H9 (cell line): ENCODE measurements around the gene APOC1. TPM values are rescaled to one million over a fixed set of nuclear protein-coding genes. Genes with fewer than 3 reads are reported as not detected.

Experiments used
- DNase-seq: peaks from one replicate; pipeline ENCODE4 v3.0.0-alpha.2; 2017
- H2AFZ ChIP-seq: one replicate; pipeline ENCODE4 v1.6.1; 2013; ENCODE audit warnings: mild to moderate bottlenecking, low read length, control low read depth, moderate library complexity
- H2AK5ac ChIP-seq: 2 replicates; pipeline ENCODE4 v1.6.1; 2013; ENCODE audit warnings: low read length, control low read depth, mixed read lengths; ENCODE audit not compliant: insufficient read length
- H2BK120ac ChIP-seq: one replicate; pipeline ENCODE4 v1.6.1; 2013; ENCODE audit warnings: low read depth, mild to moderate bottlenecking, low read length, control low read depth, inconsistent platforms; ENCODE audit not compliant: poor library complexity, severe bottlenecking
- H2BK12ac ChIP-seq: 2 replicates; pipeline ENCODE4 v1.6.1; 2013; ENCODE audit warnings: low read length, control low read depth, mixed read lengths, low read depth; ENCODE audit not compliant: insufficient read length
- H2BK15ac ChIP-seq: 2 replicates; pipeline ENCODE4 v1.6.1; 2013; ENCODE audit warnings: low read depth, low read length, control low read depth
- H2BK20ac ChIP-seq: one replicate; pipeline ENCODE4 v1.6.1; 2013; ENCODE audit warnings: low read depth, mild to moderate bottlenecking, low read length, control low read depth, inconsistent platforms; ENCODE audit not compliant: poor library complexity, severe bottlenecking
- H2BK5ac ChIP-seq: 2 replicates; pipeline ENCODE4 v1.6.1; 2013; ENCODE audit warnings: low read length, control low read depth, mixed read lengths; ENCODE audit not compliant: insufficient read length
- H3K14ac ChIP-seq: 2 replicates; pipeline ENCODE4 v1.6.1; 2013; ENCODE audit warnings: low read length, control low read depth; ENCODE audit not compliant: insufficient read depth
- H3K18ac ChIP-seq: 2 replicates; pipeline ENCODE4 v1.6.1; 2013; ENCODE audit warnings: low read depth, mild to moderate bottlenecking, mixed read lengths, low read length, control low read depth; ENCODE audit not compliant: insufficient read length
- H3K23ac ChIP-seq: 2 replicates; pipeline ENCODE4 v1.6.1; 2013; ENCODE audit warnings: low read length, control low read depth, mixed read lengths, low read depth; ENCODE audit not compliant: insufficient read length
- H3K23me2 ChIP-seq: 2 replicates; pipeline ENCODE4 v1.6.1; 2013; ENCODE audit warnings: low read depth, mild to moderate bottlenecking, mixed read lengths, low read length, control low read depth; ENCODE audit not compliant: insufficient read length, poor library complexity, severe bottlenecking
- H3K27ac ChIP-seq: 2 replicates; pipeline ENCODE4 v1.5.1; 2013; ENCODE audit warnings: low read length, control low read depth, mixed read lengths, low read depth; ENCODE audit not compliant: insufficient read length
- H3K27me3 ChIP-seq: 2 replicates; pipeline ENCODE4 v1.6.1; 2013; ENCODE audit warnings: low read length, control low read depth, inconsistent platforms; ENCODE audit not compliant: insufficient read depth
- H3K4ac ChIP-seq: 2 replicates; pipeline ENCODE4 v1.6.1; 2013; ENCODE audit warnings: low read depth, mild to moderate bottlenecking, control low read depth, inconsistent platforms, low read length, moderate library complexity
- H3K4me1 ChIP-seq: 2 replicates; pipeline ENCODE4 v1.6.1; 2013; ENCODE audit warnings: low read length, control low read depth, inconsistent platforms; ENCODE audit not compliant: insufficient read depth
- H3K4me2 ChIP-seq: 2 replicates; pipeline ENCODE4 v1.6.1; 2013; ENCODE audit warnings: low read length, control low read depth, mixed read lengths; ENCODE audit not compliant: insufficient read length, insufficient read depth
- H3K56ac ChIP-seq: 2 replicates; pipeline ENCODE4 v1.6.1; 2013; ENCODE audit warnings: low read depth, mild to moderate bottlenecking, mixed read lengths, low read length, control low read depth; ENCODE audit not compliant: insufficient read length
- H3K79me1 ChIP-seq: 2 replicates; pipeline ENCODE4 v1.6.1; 2013; ENCODE audit warnings: low read depth, mild to moderate bottlenecking, moderate library complexity, low read length, control low read depth, inconsistent platforms; ENCODE audit not compliant: insufficient read depth, poor library complexity, severe bottlenecking
- H3K79me2 ChIP-seq: 2 replicates; pipeline ENCODE4 v1.6.1; 2013; ENCODE audit warnings: low read length, control low read depth, inconsistent platforms; ENCODE audit not compliant: insufficient read depth
- H3K9ac ChIP-seq: 2 replicates; pipeline ENCODE4 v1.6.1; 2013; ENCODE audit warnings: low read length, control low read depth, mixed read lengths; ENCODE audit not compliant: insufficient read length; ENCODE audit errors: extremely low read depth
- H3K9me3 ChIP-seq: one replicate; pipeline ENCODE4 v1.6.1; 2013; ENCODE audit warnings: low read depth, low read length, inconsistent platforms; ENCODE audit not compliant: control insufficient read depth
- H3T11ph ChIP-seq: one replicate; pipeline ENCODE4 v1.6.1; 2013; ENCODE audit warnings: mild to moderate bottlenecking, low read length, control low read depth, inconsistent platforms
- H4K20me1 ChIP-seq: one replicate; pipeline ENCODE4 v1.6.1; 2013; ENCODE audit not compliant: control insufficient read depth, insufficient read length, insufficient read depth
- H4K5ac ChIP-seq: 2 replicates; pipeline ENCODE4 v1.6.1; 2013; ENCODE audit warnings: low read depth, mild to moderate bottlenecking, mixed read lengths, low read length, control low read depth; ENCODE audit not compliant: insufficient read length
- H4K8ac ChIP-seq: replicated peaks from 2 replicates; pipeline ENCODE4 v1.6.1; 2013; ENCODE audit warnings: low read length, control low read depth, mixed read lengths, low read depth; ENCODE audit not compliant: insufficient read length
- H4K91ac ChIP-seq: 2 replicates; pipeline ENCODE4 v1.6.1; 2013; ENCODE audit warnings: low read depth, mild to moderate bottlenecking, moderate library complexity, mixed read lengths, low read length, control low read depth; ENCODE audit not compliant: insufficient read length
- H3K27ac Mint-ChIP-seq, 3 experiments: 2 replicates in 2 of 3; 3 replicates in 1 of 3; pipeline ENCODE4 v1.8.0; 2020 to 2021; ENCODE audit warnings: mixed read lengths in 3 of 3, mild to moderate bottlenecking in 1 of 3, moderate library complexity in 1 of 3
- H3K27me3 Mint-ChIP-seq: 2 replicates; pipeline ENCODE4 v1.8.0; 2021; ENCODE audit warnings: low read depth, mild to moderate bottlenecking, moderate library complexity, mixed read lengths
- H3K36me3 Mint-ChIP-seq, 3 experiments: 2 replicates in 2 of 3; 3 replicates in 1 of 3; pipeline ENCODE4 v1.8.0; 2020 to 2021; ENCODE audit warnings: low read depth in 3 of 3, mixed read lengths in 3 of 3; ENCODE audit not compliant: insufficient read depth in 1 of 3
- H3K4me1 Mint-ChIP-seq, 2 experiments: 2 replicates each; pipeline ENCODE4 v1.8.0; 2020; ENCODE audit warnings: mixed read lengths in 2 of 2
- H3K4me3 Mint-ChIP-seq, 2 experiments: 2 replicates in 1 of 2; 3 replicates in 1 of 2; pipeline ENCODE4 v1.8.0; 2020 to 2021; ENCODE audit warnings: mild to moderate bottlenecking in 2 of 2, mixed read lengths in 2 of 2, moderate library complexity in 1 of 2
- H3K9me3 Mint-ChIP-seq, 2 experiments: 2 replicates in 1 of 2; 3 replicates in 1 of 2; pipeline ENCODE4 v1.8.0; 2020; ENCODE audit warnings: mild to moderate bottlenecking in 2 of 2, mixed read lengths in 2 of 2, moderate library complexity in 1 of 2
- WGBS: extraction: QIAGEN DNeasy Blood & Tissue Kit; methylation state at CpG from one replicate; pipeline ENCODE4 v1.1.7; 2013; ENCODE audit warnings: missing lambda C conversion rate, low lambda C conversion rate, mixed read lengths; ENCODE audit not compliant: insufficient read length; ENCODE audit errors: extremely low coverage; 5-methylcytosine and 5-hydroxymethylcytosine counted together
- total RNA-seq: library from RNA; stranded (reverse); gene quantifications from 2 replicates; pipeline ENCODE4 v1.2.1, GENCODE V29; 2021
- TF ChIP-seq, protein P1 (sequence below): fragments of 200-600 bp; sonication (generic); conservative IDR thresholded peaks from 3 replicates; pipeline ENCODE4 v1.8.0; 2021; ENCODE audit warnings: antibody characterized with exemption, mild to moderate bottlenecking

APOC1 gene
- total RNA-seq, 1 experiment from 2014 or later: 78.1 TPM

GRCh38 chr19:44894946-44895345 lies 19.5 kb upstream of the APOC1 start:
- Histone ChIP-seq H2BK5ac (no peak overlapping the region), H3K4ac (no peak overlapping the region), H3K79me1 (peaks cover 15% of the 10 kb centered on the region), H2AFZ (no peak overlapping the region), H3T11ph (no peak overlapping the region), H4K5ac (no peak overlapping the region), H3K18ac (no peak overlapping the region), H3K27me3 (no peaks in the 10 kb centered on the region), H2BK12ac (no peak overlapping the region), H3K9me3 (no peaks in the 10 kb centered on the region), H2AK5ac (no peak overlapping the region), H3K4me2 (no peak overlapping the region), H2BK120ac (no peak overlapping the region), H2BK15ac (no peak overlapping the region), H3K79me2 (peaks cover 12% of the 10 kb centered on the region), H3K56ac (no peak overlapping the region), H3K23ac (no peak overlapping the region), H3K9ac (no peak overlapping the region), H3K27ac (no peak overlapping the region), H4K91ac (no peak overlapping the region), H3K14ac (no peak overlapping the region), H2BK20ac (no peak overlapping the region), H3K4me1 (peaks cover 6% of the 10 kb centered on the region; the same call in 1 of the 2 replicates), H4K20me1 (peaks cover 3% of the 10 kb centered on the region), H4K8ac (no peak overlapping the region), H3K23me2 (peaks cover 6% of the 10 kb centered on the region)
- no peak overlapping the region; a peak in 1 of 5 replicates for H3K4me3 Mint-ChIP-seq
- no peaks in the 10 kb centered on the region; the same call in 1 of the 2 replicates for H3K27me3 Mint-ChIP-seq
- no peaks in the 10 kb centered on the region for H3K9me3 Mint-ChIP-seq
- H3K36me3 Mint-ChIP-seq: peaks cover 57 to 77% (median 68%) of the 10 kb centered on the region in 3 experiments; a peak in 6 of 7 replicates
- H3K27ac Mint-ChIP-seq: no peak overlapping the region; a peak in 1 of 7 replicates
- TF ChIP-seq, protein P1, sequence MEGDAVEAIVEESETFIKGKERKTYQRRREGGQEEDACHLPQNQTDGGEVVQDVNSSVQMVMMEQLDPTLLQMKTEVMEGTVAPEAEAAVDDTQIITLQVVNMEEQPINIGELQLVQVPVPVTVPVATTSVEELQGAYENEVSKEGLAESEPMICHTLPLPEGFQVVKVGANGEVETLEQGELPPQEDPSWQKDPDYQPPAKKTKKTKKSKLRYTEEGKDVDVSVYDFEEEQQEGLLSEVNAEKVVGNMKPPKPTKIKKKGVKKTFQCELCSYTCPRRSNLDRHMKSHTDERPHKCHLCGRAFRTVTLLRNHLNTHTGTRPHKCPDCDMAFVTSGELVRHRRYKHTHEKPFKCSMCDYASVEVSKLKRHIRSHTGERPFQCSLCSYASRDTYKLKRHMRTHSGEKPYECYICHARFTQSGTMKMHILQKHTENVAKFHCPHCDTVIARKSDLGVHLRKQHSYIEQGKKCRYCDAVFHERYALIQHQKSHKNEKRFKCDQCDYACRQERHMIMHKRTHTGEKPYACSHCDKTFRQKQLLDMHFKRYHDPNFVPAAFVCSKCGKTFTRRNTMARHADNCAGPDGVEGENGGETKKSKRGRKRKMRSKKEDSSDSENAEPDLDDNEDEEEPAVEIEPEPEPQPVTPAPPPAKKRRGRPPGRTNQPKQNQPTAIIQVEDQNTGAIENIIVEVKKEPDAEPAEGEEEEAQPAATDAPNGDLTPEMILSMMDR: no peak
- no CpG with 5 or more reads among the region's 9 CpGs for WGBS
- peaks cover 3 to 19% of the 10 kb centered on the region in 2 experiments for H3K4me1 Mint-ChIP-seq
- DNase-seq: no peak
